Measurements from ENCODE around the gene NDUFV3.

DNA sequence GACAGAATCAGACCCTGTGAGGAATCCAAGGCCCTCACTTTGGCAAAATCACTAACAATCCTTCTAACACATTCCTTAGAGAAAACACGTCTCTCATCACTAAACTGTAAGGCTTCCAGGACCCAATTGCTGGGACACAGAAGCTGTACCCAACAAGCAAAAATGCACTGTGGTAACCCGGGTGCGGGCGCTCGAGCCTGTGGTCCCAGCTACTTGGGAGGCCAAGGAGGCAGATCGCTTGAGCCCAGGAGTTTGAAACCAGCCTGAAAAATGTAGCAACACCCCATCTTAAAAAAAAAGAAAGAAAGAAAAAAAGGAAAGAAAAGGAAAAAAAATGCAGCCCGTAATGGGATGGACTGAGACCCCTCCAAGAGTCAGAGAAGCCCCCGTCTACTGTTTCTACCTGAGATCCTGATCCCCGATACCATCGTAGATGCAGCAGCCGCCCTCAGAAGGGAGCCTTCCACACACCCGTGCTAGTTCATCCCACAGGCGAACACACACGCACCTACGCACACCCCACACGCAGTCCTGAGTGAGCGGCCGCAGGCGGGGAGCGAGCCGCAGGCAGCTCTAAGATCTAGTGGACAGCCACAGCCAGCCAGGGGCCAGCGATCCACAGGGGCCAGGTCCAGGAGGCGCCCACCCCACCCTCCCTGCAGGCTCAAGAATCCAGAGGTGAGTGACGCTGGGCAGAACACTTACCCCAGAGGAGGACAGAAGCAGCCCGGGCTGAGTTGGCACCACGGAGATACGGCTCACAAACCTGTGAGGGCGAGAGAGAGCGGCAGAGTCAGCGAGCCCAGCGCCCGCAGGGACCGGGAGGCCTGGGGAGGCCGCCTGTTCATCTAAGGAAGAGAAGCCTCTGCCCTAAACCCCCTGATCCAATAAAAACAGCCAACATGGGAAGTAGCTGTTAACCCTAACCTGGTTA, 33.9 kb upstream of the NDUFV3 start:
- TF ChIP-seq, protein P1, sequence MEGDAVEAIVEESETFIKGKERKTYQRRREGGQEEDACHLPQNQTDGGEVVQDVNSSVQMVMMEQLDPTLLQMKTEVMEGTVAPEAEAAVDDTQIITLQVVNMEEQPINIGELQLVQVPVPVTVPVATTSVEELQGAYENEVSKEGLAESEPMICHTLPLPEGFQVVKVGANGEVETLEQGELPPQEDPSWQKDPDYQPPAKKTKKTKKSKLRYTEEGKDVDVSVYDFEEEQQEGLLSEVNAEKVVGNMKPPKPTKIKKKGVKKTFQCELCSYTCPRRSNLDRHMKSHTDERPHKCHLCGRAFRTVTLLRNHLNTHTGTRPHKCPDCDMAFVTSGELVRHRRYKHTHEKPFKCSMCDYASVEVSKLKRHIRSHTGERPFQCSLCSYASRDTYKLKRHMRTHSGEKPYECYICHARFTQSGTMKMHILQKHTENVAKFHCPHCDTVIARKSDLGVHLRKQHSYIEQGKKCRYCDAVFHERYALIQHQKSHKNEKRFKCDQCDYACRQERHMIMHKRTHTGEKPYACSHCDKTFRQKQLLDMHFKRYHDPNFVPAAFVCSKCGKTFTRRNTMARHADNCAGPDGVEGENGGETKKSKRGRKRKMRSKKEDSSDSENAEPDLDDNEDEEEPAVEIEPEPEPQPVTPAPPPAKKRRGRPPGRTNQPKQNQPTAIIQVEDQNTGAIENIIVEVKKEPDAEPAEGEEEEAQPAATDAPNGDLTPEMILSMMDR (IDR thresholded peaks at IDR 0.05; ENCODE audit: low read depth, low read length, poor library complexity, severe bottlenecking) = no peak
- no peak for TF ChIP-seq EZH2phosphoT487 (IDR thresholded peaks at IDR 0.05; ENCODE audit: borderline replicate concordance, low read length)
